OCI-LY1 (cell line): Measurements from ENCODE around the gene PDE12.

Experiments used
- CTCF ChIP-seq: fragments of 200-600 bp; sonication (generic), shearing (Covaris generic); IDR thresholded peaks from 2 replicates; pipeline ENCODE4 v1.5.1; 2017; ENCODE audit warnings: mild to moderate bottlenecking, antibody characterized with exemption, low read length, moderate library complexity, mixed read lengths
- EZH2 ChIP-seq: fragments of 200-600 bp; sonication (generic), shearing (Covaris generic); IDR thresholded peaks from 2 replicates; pipeline ENCODE4 v1.8.0; 2017; ENCODE audit warnings: borderline replicate concordance, mixed run types, mild to moderate bottlenecking, antibody characterized with exemption, low read length, moderate library complexity, mixed read lengths

- peak; percentile 25; the same call in 1 of the 2 replicates for TF ChIP-seq CTCF
- no peak for TF ChIP-seq EZH2
Observed at GRCh38 chr3:57597127-57597923, 41.3 kb downstream of the PDE12 start, which contains the start of gene ARF4.
